HG03521 (cell line): ENCODE measurements around the gene ROR2.

Source experiments
- ATAC-seq: cut with Tn5 transposase; IDR thresholded peaks from one replicate; pipeline ENCODE4 v1.9.1; 2021; ENCODE audit warnings: mild to moderate bottlenecking, moderate library complexity; ENCODE audit not compliant: unreplicated experiment

Gene ROR2

GRCh38 chr9:91844701-91845291, 105.2 kb downstream of the ROR2 start:
- no peak for ATAC-seq

GRCh38 chr9:91844190-91844589, 105.8 kb downstream of the ROR2 start:
- ATAC-seq: no peak

GRCh38 chr9:91843623-91844148, 106.3 kb downstream of the ROR2 start:
- no peak for ATAC-seq

GRCh38 chr9:91843093-91843492, 106.9 kb downstream of the ROR2 start:
- ATAC-seq: no peak

- ATAC-seq: no peak
Observed at GRCh38 chr9:91842358-91843049, 107.5 kb downstream of the ROR2 start.

- no peak for ATAC-seq
Observed at GRCh38 chr9:91841591-91841990, 108.4 kb downstream of the ROR2 start.

- ATAC-seq: no peak
Observed at GRCh38 chr9:91840882-91841281, 109.1 kb downstream of the ROR2 start.

GRCh38 chr9:91840469-91840868, 109.6 kb downstream of the ROR2 start:
- no peak for ATAC-seq

- ATAC-seq: no peak
Observed at GRCh38 chr9:91839926-91840465, 110.0 kb downstream of the ROR2 start.

GRCh38 chr9:91837981-91838731, 111.9 kb downstream of the ROR2 start:
- no peak for ATAC-seq

- ATAC-seq: no peak
Observed at GRCh38 chr9:91836515-91836914, 113.5 kb downstream of the ROR2 start.

GRCh38 chr9:91835632-91836031, 114.4 kb downstream of the ROR2 start:
- ATAC-seq: no peak

GRCh38 chr9:91835216-91835615, 114.8 kb downstream of the ROR2 start:
- no peak for ATAC-seq

- no peak for ATAC-seq
Observed at GRCh38 chr9:91834740-91835139, 115.3 kb downstream of the ROR2 start.

- no peak for ATAC-seq
Observed at GRCh38 chr9:91833878-91834255, 116.2 kb downstream of the ROR2 start.

- no peak for ATAC-seq
Observed at GRCh38 chr9:91833096-91833877, 116.7 kb downstream of the ROR2 start.

GRCh38 chr9:91832322-91832721, 117.7 kb downstream of the ROR2 start:
- ATAC-seq: no peak

- no peak for ATAC-seq
Observed at GRCh38 chr9:91825866-91826265, 124.2 kb downstream of the ROR2 start.

- no peak for ATAC-seq
Observed at GRCh38 chr9:91825422-91825821, 124.6 kb downstream of the ROR2 start.

GRCh38 chr9:91824601-91825305, 125.3 kb downstream of the ROR2 start:
- no peak for ATAC-seq
